ENCODE results near the gene C19orf73. TPM values are rescaled to one million over a fixed set of nuclear protein-coding genes. Genes with fewer than 3 reads are reported as not detected.
A peak's percentile ranks its signal among the peaks of the same experiment; 100 is the strongest.

The C19orf73 gene
- total RNA-seq, 1 donor = 0.54 TPM

DNA sequence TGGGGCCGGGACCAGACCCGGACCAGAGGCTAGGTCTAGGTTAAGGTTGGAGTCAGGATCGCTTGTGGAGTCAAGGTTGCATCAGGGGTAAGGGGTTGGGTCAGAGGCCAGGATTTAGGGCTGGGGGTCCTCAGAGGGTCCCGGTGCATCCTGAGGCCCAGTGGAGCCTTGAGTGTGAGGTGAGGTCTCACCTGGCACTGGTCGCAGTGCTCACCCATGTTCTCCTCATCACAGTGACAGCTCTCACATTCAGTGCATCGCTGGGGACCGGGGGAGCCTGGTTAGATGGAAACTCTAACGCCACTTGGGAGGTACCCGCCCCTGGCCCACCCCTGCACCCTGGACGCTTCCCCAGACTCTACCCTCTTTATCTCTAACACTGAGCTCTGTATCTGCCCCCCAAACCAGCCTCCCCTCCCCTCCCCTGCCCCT, 33.2 kb upstream of the C19orf73 start:
- no peak for DNase-seq (ENCODE audit: low read depth)
- no peak overlapping the region for H3K4me3 ChIP-seq (ENCODE audit: low read depth, low read length)
- TF ChIP-seq, protein P1, sequence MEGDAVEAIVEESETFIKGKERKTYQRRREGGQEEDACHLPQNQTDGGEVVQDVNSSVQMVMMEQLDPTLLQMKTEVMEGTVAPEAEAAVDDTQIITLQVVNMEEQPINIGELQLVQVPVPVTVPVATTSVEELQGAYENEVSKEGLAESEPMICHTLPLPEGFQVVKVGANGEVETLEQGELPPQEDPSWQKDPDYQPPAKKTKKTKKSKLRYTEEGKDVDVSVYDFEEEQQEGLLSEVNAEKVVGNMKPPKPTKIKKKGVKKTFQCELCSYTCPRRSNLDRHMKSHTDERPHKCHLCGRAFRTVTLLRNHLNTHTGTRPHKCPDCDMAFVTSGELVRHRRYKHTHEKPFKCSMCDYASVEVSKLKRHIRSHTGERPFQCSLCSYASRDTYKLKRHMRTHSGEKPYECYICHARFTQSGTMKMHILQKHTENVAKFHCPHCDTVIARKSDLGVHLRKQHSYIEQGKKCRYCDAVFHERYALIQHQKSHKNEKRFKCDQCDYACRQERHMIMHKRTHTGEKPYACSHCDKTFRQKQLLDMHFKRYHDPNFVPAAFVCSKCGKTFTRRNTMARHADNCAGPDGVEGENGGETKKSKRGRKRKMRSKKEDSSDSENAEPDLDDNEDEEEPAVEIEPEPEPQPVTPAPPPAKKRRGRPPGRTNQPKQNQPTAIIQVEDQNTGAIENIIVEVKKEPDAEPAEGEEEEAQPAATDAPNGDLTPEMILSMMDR (IDR thresholded peaks at IDR 0.05; ENCODE audit: insufficient read depth, low read length) = no peak

GRCh38 chr19:49151267-49152118, 32.5 kb upstream of the C19orf73 start:
- H3K4me3 ChIP-seq (ENCODE audit: low read depth, low read length) = peak overlapping the region; percentile 22
- DNase-seq (ENCODE audit: low read depth) = peak; percentile 28
- TF ChIP-seq, protein P1 (IDR thresholded peaks at IDR 0.05; ENCODE audit: insufficient read depth, low read length) = no peak

- peak overlapping the region; percentile 93 for H3K4me3 ChIP-seq (ENCODE audit: low read depth, low read length)
- no peak for DNase-seq (ENCODE audit: low read depth)
- TF ChIP-seq, protein P1 (IDR thresholded peaks at IDR 0.05; ENCODE audit: insufficient read depth, low read length) = no peak
Measured at GRCh38 chr19:49150944-49151243, 32.0 kb upstream of the C19orf73 start.

- DNase-seq (ENCODE audit: low read depth) = peak; percentile 65
Measured at GRCh38 chr19:49150106-49150943, 31.4 kb upstream of the C19orf73 start.

GRCh38 chr19:49149652-49150105, 30.7 kb upstream of the C19orf73 start:
- DNase-seq (ENCODE audit: low read depth) = peak; percentile 90
- TF ChIP-seq, protein P1 (IDR thresholded peaks at IDR 0.05; ENCODE audit: insufficient read depth, low read length) = no peak
- H3K4me3 ChIP-seq (ENCODE audit: low read depth, low read length) = peak overlapping the region; percentile 93

More at GRCh38 chr19:49150106-49150943, 31.4 kb upstream of the C19orf73 start:
- TF ChIP-seq, protein P1 (IDR thresholded peaks at IDR 0.05; ENCODE audit: insufficient read depth, low read length) = no peak
- peak overlapping the region; percentile 93 for H3K4me3 ChIP-seq (ENCODE audit: low read depth, low read length)

DNA sequence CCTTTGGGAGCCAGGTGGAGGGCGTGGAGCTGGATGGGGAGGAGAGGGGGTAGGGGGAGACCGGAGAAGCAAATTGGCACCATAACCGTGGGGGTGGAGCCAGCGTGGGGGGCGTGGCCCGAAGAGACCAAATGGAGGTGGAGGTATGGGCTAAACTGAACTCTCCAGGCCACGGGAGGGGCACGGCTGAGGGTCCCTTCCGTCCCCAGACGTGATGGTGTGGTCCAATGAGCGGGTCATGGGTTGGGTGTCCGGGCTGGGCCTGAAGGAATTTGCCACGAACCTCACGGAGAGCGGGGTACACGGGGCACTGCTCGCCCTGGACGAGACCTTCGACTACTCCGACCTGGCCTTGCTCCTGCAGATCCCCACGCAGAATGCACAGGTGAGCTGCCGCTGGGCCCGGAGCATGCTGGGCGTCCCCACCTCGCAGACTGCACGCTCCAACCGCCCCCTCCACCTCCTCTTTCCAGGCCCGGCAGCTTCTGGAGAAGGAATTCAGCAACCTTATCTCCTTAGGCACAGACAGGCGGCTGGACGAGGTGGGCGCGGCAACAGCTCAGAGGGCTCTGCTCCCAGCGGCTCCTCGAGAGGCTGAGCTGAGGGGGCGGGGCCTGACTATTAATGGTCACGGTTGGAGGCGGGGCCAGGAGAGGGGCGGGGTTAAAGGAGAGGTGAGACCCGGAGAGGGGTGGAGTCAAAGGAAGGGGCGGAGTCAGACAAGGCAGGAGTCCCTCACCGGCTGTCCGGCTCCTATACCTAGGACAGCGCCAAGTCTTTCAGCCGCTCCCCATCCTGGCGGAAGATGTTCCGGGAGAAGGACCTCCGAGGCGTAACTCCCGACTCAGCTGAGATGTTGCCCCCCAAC, 30.1 kb upstream of the C19orf73 start:
- peak; percentile 91 for DNase-seq (ENCODE audit: low read depth)
- TF ChIP-seq, protein P1 (IDR thresholded peaks at IDR 0.05; ENCODE audit: insufficient read depth, low read length) = no peak
- peak overlapping the region; percentile 93 for H3K4me3 ChIP-seq (ENCODE audit: low read depth, low read length)

Data from fibroblast of the aortic adventitia (primary cell).